ENCODE data around the gene AKT3. TPM values are rescaled to one million over a fixed set of nuclear protein-coding genes. Genes with fewer than 3 reads are reported as not detected.
"Not testable (repeated sequence)": the region's sequence is repeated elsewhere in the genome, so short reads cannot be mapped to it uniquely, and the experiment has no call there.

The AKT3 gene
- total RNA-seq, 1 donor from 2014 or later = 29.9 TPM

GRCh38 chr1:243657793-243658192 is 192.2 kb downstream of the AKT3 start:
- Mint-ChIP-seq H3K4me3 (no peak overlapping the region), H3K4me1 (ENCODE audit: unreplicated experiment) (no peaks in the 10 kb centered on the region), H3K27ac (peak overlapping the region; percentile 83), H3K27me3 (no peaks in the 10 kb centered on the region), H3K9me3 (peaks cover 6% of the 10 kb centered on the region), H3K36me3 (peaks cover 7% of the 10 kb centered on the region)
- TF ChIP-seq CTCF (conservative IDR thresholded peaks at IDR 0.05) = no peak
- DNase-seq (ENCODE audit: extremely low spot score, unreplicated experiment) = no peak

DNA sequence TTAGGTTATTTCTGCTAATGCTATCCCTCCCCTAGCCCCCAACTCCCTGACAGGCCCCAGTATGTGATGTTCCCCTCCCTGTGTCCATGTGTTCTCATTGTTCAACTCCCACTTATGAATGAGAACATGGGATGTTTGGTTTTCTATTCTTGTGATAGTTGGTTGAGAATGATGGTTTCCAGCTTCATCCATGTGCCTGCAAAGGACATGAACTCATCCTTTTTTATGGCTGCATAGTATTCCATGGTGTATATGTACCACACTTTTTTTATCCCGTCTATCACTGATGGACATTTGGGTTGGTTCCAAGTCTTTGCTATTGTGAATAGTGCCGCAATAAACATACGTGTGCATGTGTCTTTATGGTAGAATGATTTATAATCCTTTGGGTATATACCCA is 200.5 kb downstream of the AKT3 start:
- H3K4me3 Mint-ChIP-seq; DNase-seq (ENCODE audit: extremely low spot score, unreplicated experiment); H3K27me3 Mint-ChIP-seq; H3K4me1 Mint-ChIP-seq (ENCODE audit: unreplicated experiment); H3K27ac Mint-ChIP-seq: not testable (repeated sequence)
- Mint-ChIP-seq H3K36me3 (peaks cover 12% of the 10 kb centered on the region), H3K9me3 (peaks cover 16% of the 10 kb centered on the region)

- Mint-ChIP-seq H3K4me3 (no peak overlapping the region), H3K9me3 (peaks cover 4% of the 10 kb centered on the region), H3K27me3 (no peaks in the 10 kb centered on the region), H3K36me3 (peaks cover 9% of the 10 kb centered on the region), H3K4me1 (ENCODE audit: unreplicated experiment) (no peaks in the 10 kb centered on the region), H3K27ac (no peak overlapping the region)
- DNase-seq (ENCODE audit: extremely low spot score, unreplicated experiment) = no peak
- TF ChIP-seq CTCF (conservative IDR thresholded peaks at IDR 0.05) = no peak
These were observed 203.2 kb downstream of the AKT3 start for GRCh38 chr1:243646841-243647240.

- Mint-ChIP-seq H3K36me3 (peaks cover 5% of the 10 kb centered on the region), H3K27ac (no peak overlapping the region), H3K9me3 (peaks cover 6% of the 10 kb centered on the region), H3K4me1 (ENCODE audit: unreplicated experiment) (no peaks in the 10 kb centered on the region), H3K27me3 (no peaks in the 10 kb centered on the region), H3K4me3 (no peak overlapping the region)
- no peak for DNase-seq (ENCODE audit: extremely low spot score, unreplicated experiment)
- TF ChIP-seq CTCF (conservative IDR thresholded peaks at IDR 0.05) = no peak
These were observed 204.8 kb downstream of the AKT3 start for GRCh38 chr1:243645281-243645680.

- H3K27ac Mint-ChIP-seq = no peak overlapping the region
- H3K9me3 Mint-ChIP-seq = peaks cover 8% of the 10 kb centered on the region
- H3K4me1 Mint-ChIP-seq (ENCODE audit: unreplicated experiment) = no peaks in the 10 kb centered on the region
- H3K36me3 Mint-ChIP-seq = no peaks in the 10 kb centered on the region
- no peaks in the 10 kb centered on the region for H3K27me3 Mint-ChIP-seq
- no peak for DNase-seq (ENCODE audit: extremely low spot score, unreplicated experiment)
- H3K4me3 Mint-ChIP-seq = no peak overlapping the region
- TF ChIP-seq CTCF (conservative IDR thresholded peaks at IDR 0.05) = no peak
These were observed 207.1 kb downstream of the AKT3 start for GRCh38 chr1:243642936-243643335.

GRCh38 chr1:243639027-243639658 is 210.9 kb downstream of the AKT3 start:
- Mint-ChIP-seq H3K27ac (no peak overlapping the region), H3K36me3 (no peaks in the 10 kb centered on the region), H3K9me3 (peaks cover 3% of the 10 kb centered on the region), H3K4me1 (ENCODE audit: unreplicated experiment) (no peaks in the 10 kb centered on the region), H3K4me3 (no peak overlapping the region), H3K27me3 (no peaks in the 10 kb centered on the region)
- DNase-seq (ENCODE audit: extremely low spot score, unreplicated experiment) = no peak
- TF ChIP-seq CTCF (conservative IDR thresholded peaks at IDR 0.05) = no peak

Data from type B pancreatic cell (in vitro differentiated cells).